IPS-11a (cell line): Measurements from ENCODE around the gene CNTN1.

Experiments used
- H3K4me3 ChIP-seq: one replicate; pipeline ENCODE4 v1.5.1; 2013; ENCODE audit warnings: low read depth, low read length, control low read depth

The CNTN1 gene

DNA sequence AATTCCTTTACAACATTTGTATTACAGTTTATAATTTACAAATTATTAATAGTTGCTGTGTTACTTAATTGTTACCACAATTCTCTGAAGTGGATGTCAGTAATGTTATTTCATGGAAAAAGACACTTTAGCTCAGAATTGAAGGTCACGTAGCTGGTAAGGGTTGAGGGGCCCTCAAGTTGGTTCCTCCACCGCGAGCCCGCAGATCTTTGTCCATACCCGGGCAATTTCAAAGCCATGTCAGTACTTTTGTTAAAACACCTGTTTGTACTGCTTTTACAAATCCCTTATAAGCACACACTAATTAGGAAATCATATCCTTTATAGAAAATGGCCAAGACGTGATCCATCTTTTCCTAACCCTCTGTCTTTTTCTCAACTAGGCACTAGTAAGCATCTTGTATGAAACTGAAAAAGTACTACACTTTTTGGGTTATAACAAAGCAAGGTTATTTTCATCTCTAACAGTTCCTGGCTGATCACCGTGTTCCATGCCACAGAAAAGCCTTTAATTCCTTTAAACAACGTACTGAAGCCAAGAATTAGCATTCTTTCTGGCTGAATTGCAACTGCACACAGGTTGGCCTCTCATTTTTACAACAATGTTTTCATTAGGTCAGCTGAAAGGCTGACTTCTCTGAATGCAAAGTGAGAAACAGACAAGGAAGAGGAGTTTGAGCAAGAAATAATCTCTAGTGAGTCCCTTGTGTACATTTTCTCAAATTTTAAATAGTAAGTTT is 76.1 kb downstream of the CNTN1 start:
- no peak overlapping the region for H3K4me3 ChIP-seq

DNA sequence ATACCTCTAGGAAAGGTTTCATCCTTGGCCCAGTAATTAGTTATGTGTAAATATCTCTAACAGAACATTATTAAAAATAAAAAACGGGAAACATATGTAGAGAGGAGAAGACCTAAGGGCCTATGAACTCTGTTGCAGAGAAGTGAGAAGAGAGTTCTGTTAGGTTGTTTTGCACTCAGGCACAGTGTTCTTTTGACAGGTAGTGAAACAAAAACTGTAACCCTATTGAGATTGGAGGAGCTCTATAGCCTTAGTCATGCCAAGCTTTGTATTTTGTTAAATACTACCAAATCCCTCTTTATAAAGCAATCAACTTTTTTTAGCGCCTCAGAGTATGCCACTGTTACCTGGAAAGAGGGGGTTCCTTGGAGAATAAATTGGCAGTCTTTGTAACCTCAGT is 77.6 kb downstream of the CNTN1 start:
- no peak overlapping the region for H3K4me3 ChIP-seq

DNA sequence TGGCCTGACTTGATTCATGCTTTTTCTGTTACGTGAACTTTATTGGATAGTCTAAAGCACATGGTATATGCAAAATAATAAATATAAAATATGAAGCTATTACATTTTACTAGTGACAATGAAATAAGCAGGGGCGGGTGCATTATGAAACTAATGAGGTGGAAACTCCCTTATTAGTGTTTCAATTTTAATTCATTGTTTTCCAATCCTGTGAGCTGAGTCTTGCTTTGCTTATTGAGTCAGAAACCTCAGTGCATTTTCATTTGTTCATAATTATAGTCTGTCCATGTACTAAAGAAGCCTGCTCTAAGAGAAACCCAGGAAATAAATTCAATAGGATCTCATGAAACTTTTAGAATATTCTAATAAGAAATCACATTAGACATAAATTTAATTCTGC is 78.5 kb downstream of the CNTN1 start:
- no peak overlapping the region for H3K4me3 ChIP-seq

DNA sequence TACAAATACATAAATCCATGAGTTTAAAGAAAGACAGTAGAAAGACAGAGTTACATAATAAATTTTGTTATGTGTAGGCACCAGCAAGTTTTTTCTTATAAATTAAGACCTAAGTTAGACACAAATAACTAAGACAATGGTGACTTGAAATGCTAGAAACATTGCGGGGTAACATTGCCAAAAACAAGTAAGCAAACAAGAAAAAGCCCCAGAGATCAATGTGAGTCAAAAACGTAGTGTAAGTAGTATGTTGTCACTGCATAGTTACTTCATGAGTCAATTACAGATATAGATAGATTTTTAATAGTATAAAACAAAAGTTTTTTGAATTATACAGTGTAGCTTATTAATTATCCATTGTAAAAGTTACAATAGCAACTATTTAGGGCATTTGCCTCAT is 83.4 kb downstream of the CNTN1 start:
- H3K4me3 ChIP-seq = no peak overlapping the region

DNA sequence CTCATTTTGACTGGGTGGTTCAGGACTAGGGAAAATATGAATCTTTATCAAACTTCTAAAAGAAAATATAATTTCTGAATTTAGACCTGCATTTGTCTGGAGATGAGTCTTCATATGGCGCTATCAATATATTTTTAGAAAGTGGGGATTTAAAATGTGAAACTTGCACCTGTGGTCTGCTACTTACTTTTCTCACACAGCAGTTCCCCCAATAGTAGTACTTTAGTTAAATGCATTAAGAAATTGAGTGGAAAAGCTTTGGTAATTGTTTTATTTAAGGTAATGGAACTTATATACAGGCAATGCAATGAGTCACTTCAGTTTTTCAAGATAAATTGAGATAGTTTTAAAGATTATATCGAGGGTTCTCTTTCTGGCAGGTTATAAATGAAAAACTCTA is 91.9 kb downstream of the CNTN1 start:
- no peak overlapping the region for H3K4me3 ChIP-seq

GRCh38 chr12:40788276-40788675 is 96.0 kb downstream of the CNTN1 start:
- H3K4me3 ChIP-seq = no peak overlapping the region

- no peak overlapping the region for H3K4me3 ChIP-seq
Observed at GRCh38 chr12:40792792-40793386, 100.7 kb downstream of the CNTN1 start.

DNA sequence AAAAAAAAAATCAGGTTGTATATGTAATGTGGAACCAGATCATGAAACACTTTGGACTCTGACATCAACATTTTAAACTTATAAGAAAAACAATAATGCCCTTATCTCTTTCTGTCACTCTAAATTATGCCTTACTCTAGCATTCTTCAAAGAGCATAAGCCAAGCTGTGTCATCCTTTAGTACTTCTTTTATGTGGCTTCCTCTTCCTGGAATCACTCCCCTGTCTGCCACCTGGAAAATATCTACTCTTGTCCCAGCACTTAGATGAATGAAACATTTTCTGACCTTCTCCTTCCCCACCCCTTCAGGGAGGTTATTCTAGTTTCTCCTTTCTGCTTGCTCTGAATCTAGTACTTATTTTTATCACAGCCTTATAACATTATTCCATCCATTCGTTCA is 101.2 kb downstream of the CNTN1 start:
- no peak overlapping the region for H3K4me3 ChIP-seq

- no peak overlapping the region for H3K4me3 ChIP-seq
Observed at GRCh38 chr12:40794087-40794486, 101.8 kb downstream of the CNTN1 start.

DNA sequence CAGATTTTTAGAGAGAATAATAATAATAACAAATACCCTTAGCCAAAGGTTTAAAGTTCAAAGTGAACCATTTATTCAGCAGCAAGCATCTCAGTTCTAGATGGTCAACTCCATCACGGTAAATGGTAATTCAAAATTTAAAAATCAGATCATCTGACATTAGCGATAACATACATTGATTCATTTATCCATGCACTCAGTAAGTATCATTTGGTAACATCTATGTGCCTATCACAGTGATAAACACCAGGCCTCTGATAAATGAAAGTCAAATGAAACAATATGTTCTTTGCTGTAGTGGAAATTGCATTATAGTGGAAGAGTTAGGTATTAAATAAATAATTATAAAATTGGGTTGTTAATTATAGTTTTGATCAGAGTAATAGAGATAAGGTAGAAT is 108.8 kb downstream of the CNTN1 start:
- H3K4me3 ChIP-seq = no peak overlapping the region

GRCh38 chr12:40801861-40802260 is 109.6 kb downstream of the CNTN1 start:
- H3K4me3 ChIP-seq = no peak overlapping the region

- H3K4me3 ChIP-seq = no peak overlapping the region
Observed at GRCh38 chr12:40802656-40803055, 110.4 kb downstream of the CNTN1 start.

- H3K4me3 ChIP-seq = no peak overlapping the region
Observed at GRCh38 chr12:40819436-40820108, 127.3 kb downstream of the CNTN1 start.

- no peak overlapping the region for H3K4me3 ChIP-seq
Observed at GRCh38 chr12:40820794-40821484, 128.7 kb downstream of the CNTN1 start.

DNA sequence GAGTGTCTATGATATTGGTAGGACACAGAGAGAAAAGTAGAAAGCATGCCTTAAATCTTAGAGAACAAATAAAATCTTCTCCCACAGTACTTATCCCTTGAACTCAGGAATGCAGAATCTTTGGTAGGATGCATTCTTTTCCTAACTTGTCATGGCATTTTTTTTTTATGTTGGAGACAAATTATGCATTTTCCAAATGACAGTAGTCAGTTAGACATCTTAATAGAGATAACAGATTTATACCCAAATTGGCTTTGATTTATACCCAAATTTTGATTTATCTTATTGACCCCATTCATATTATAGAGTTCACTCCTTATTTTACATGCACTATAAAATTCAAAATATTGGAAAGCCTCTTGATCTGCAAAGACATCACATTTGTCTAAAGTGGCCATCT is 132.9 kb downstream of the CNTN1 start:
- no peak overlapping the region for H3K4me3 ChIP-seq

GRCh38 chr12:40827683-40828592 is 135.7 kb downstream of the CNTN1 start:
- H3K4me3 ChIP-seq = no peak overlapping the region

DNA sequence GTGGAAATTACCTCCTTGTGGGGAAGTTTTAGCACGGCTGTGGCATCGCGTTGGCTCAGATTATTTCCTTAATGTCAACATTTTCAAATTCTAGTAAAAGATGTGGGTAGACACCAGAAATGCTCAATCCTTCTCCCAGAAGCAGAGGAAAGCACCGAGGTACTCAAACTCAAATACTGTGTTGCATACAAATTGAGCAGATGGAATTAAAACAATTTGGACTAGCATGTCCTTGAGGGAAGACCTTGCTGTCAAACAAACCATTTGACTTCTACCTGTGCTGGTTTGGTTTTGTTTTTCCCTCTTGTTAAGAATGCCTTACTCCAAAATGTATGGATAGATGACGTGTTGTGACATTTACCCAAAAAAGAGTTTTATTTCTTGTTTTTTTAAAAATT is 136.4 kb downstream of the CNTN1 start:
- no peak overlapping the region for H3K4me3 ChIP-seq

DNA sequence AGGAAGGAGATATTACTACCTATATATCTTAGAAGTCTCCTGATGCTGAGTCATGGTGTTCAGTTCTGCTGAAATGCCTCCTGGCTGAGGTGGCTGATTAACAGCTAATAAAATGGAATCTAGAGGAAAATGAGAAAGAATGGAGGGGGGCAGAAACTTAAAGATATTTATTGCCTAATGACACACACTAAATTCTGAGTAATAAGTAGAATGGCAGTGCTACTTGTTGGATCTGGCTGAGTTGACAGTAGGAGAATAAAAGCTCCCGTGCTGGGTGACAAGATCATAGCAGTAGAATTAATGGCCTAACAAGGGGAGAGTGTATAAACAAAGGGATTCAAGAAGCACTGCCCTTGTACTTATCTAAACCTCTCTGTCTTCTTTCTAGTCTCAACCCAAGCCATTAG is 137.5 kb downstream of the CNTN1 start:
- no peak overlapping the region for H3K4me3 ChIP-seq

DNA sequence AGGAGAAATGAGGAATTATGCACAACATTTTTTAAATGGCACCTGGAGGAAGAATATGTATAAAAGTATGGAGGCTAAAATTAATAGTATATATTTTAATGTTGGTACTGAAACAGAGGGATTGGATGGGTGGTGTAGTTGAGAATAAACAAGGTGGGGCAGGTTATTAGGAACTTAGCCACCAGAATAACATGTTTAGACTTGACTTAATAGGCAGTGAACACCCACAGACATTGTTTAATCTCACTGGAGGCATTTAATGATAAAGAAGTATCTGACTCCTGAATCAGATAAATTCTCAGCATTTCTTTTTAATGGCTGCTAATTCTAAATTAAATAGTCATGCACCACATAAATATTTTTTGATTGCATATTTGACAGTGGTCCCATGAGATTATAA is 139.7 kb downstream of the CNTN1 start:
- H3K4me3 ChIP-seq = no peak overlapping the region

DNA sequence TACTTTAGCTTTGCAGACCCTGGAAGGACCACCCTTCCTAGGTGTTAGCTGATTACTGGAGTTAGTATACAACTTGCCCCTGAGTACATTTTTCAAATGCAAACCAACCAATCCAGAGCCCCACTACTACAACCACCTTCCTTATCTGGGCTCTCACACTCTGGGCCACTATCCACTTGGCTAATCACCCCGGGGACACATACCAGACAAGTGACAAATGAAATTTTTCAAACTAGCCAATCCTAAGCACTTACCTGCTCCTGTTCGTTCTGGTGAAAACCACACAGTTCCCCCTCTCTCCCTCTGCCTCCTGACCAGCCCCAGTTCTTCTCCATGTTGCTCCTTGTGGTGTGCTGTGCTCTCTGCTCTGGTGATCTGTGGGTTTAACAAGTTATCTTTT is 140.4 kb downstream of the CNTN1 start:
- no peak overlapping the region for H3K4me3 ChIP-seq

- H3K4me3 ChIP-seq = no peak overlapping the region
Observed at GRCh38 chr12:40833818-40834217, 141.6 kb downstream of the CNTN1 start.
